WERI-Rb-1 (cell line): ENCODE measurements around the gene FAM83C.

ENCODE experiments used
- DNase-seq: peaks from one replicate; pipeline ENCODE4 v3.0.0-alpha.2; 2020
- H3K27ac ChIP-seq: fragments of 250-450 bp; sonication (Bioruptor Pico); 2 replicates; pipeline ENCODE4 v1.5.1; 2020; ENCODE audit warnings: mild to moderate bottlenecking, moderate library complexity
- H3K27me3 ChIP-seq: fragments of 250-450 bp; sonication (Bioruptor Pico); 2 replicates; pipeline ENCODE4 v1.5.1; 2021; ENCODE audit warnings: mild to moderate bottlenecking, low read depth, moderate library complexity; ENCODE audit not compliant: insufficient read depth, severe bottlenecking
- H3K36me3 ChIP-seq: fragments of 250-450 bp; sonication (Bioruptor Pico); 2 replicates; pipeline ENCODE4 v1.5.1; 2020; ENCODE audit warnings: mild to moderate bottlenecking, moderate library complexity
- H3K4me3 ChIP-seq: 2 replicates; pipeline ENCODE4 v1.5.1; 2011; ENCODE audit warnings: low read depth, mild to moderate bottlenecking, control low read depth, low read length
- H3K9me3 ChIP-seq: fragments of 250-450 bp; sonication (Bioruptor Pico); 2 replicates; pipeline ENCODE4 v1.5.1; 2021; ENCODE audit warnings: mild to moderate bottlenecking, moderate library complexity; ENCODE audit not compliant: severe bottlenecking
- CTCF ChIP-seq: IDR thresholded peaks from 2 replicates; pipeline ENCODE4 v1.5.1; 2011; ENCODE audit warnings: low read depth, mild to moderate bottlenecking, control low read depth, inconsistent platforms, low read length

FAM83C gene

GRCh38 chr20:35284992-35285805 lies 7.0 kb downstream of the FAM83C start:
- TF ChIP-seq CTCF = no peak
- Histone ChIP-seq H3K27ac (peak overlapping the region; percentile 71), H3K4me3 (peak overlapping the region; percentile 83), H3K9me3 (no peaks in the 10 kb centered on the region), H3K36me3 (peaks cover 32% of the 10 kb centered on the region), H3K27me3 (no peaks in the 10 kb centered on the region)
- DNase-seq = no peak

- Histone ChIP-seq H3K27me3 (no peaks in the 10 kb centered on the region), H3K4me3 (peak within 1 kb of the TSS; percentile 83), H3K36me3 (peaks cover 40% of the 10 kb centered on the region), H3K27ac (peak within 1 kb of the TSS; percentile 71), H3K9me3 (no peaks in the 10 kb centered on the region)
- DNase-seq = peak; percentile 93
- TF ChIP-seq CTCF = no peak
Measured at GRCh38 chr20:35284267-35284991, 7.8 kb downstream of the FAM83C start, which contains the start of gene EIF6. TSS of gene EIF6 (minus strand) at chr20:35284772. CDS start at chr20:35284487, 285 bp downstream.

- Histone ChIP-seq H3K4me3 (peak overlapping the region; percentile 83), H3K27me3 (no peaks in the 10 kb centered on the region), H3K36me3 (peaks cover 48% of the 10 kb centered on the region), H3K27ac (peak overlapping the region; percentile 71), H3K9me3 (no peaks in the 10 kb centered on the region)
- TF ChIP-seq CTCF = no peak
- peak; percentile 50 for DNase-seq
Measured at GRCh38 chr20:35283441-35284266, 8.6 kb downstream of the FAM83C start.

GRCh38 chr20:35281506-35282101 lies 10.6 kb downstream of the FAM83C start:
- H3K36me3 ChIP-seq = peaks cover 52% of the 10 kb centered on the region
- H3K9me3 ChIP-seq = no peaks in the 10 kb centered on the region
- H3K27me3 ChIP-seq = no peaks in the 10 kb centered on the region
- DNase-seq = no peak
- no peak overlapping the region for H3K27ac ChIP-seq
- no peak for TF ChIP-seq CTCF
- no peak overlapping the region for H3K4me3 ChIP-seq

- DNase-seq = no peak
- H3K27ac ChIP-seq = no peak overlapping the region
- H3K9me3 ChIP-seq = no peaks in the 10 kb centered on the region
- no peaks in the 10 kb centered on the region for H3K27me3 ChIP-seq
- TF ChIP-seq CTCF = no peak
- no peak overlapping the region for H3K4me3 ChIP-seq
- peaks cover 61% of the 10 kb centered on the region for H3K36me3 ChIP-seq
Measured at GRCh38 chr20:35280523-35280922, 11.7 kb downstream of the FAM83C start.
